ENCODE results near the gene FKBP1A. TPM values are rescaled to one million over a fixed set of nuclear protein-coding genes. Genes with fewer than 3 reads are reported as not detected.
"Not testable (repeated sequence)": the region's sequence is repeated elsewhere in the genome, so short reads cannot be mapped to it uniquely, and the experiment has no call there.

Gene FKBP1A
- total and polyA plus RNA-seq, 2 donors from 2014 or later = 220 to 260 TPM

DNA sequence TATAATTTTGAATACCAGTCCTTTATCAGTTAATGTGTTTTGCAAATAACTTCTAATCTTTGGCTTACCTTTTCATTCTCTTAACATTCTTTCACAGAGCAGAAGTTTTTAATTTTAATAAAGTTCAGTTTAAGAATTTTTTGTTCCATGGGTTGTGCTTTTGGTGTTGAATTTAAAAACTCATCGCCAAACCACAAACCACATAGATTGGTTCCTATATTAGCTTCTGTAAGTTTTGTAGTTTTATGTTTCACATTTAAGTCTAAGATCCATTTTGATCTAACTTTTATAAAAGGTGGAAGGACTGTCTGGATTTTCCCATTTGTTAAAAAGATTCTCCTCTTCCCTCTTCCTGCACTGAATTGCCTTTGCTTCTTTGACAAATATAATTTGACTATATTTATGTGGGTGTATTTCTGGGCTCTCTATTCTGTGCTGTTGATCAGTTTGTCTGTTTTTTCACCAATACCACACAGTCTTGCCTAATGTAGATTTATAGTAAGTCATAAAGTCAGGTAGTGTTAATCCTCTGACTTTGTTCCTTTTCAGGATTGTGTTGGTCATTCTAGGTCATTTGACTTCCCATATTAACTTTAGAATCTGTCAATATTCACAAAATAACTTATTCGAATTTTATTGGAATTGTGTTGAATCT, 46.4 kb downstream of the FKBP1A start:
- intact Hi-C loops (cut with DNase I) = no loop called here
- no peak for FAIRE-seq
- Histone ChIP-seq H3K36me3 (ENCODE audit: control insufficient read depth in 2 of 3, insufficient read depth in 3 of 3, low read length in 3 of 3) (no peaks in the 10 kb centered on the region), H3K27ac (ENCODE audit: low read depth in 2 of 2, low read length in 2 of 2) (no peak overlapping the region), H3K4me1 (ENCODE audit: control insufficient read depth in 2 of 3, insufficient read depth in 2 of 3, low read depth in 1 of 3, low read length in 3 of 3) (no peaks in the 10 kb centered on the region), H3K9me3 (ENCODE audit: control insufficient read depth in 2 of 3, insufficient read depth in 1 of 3, low read length in 3 of 3) (peaks cover 0 to 3% (median 0%) of the 10 kb centered on the region in 3 donors), H3K9ac (ENCODE audit: low read length in 3 of 3) (no peak overlapping the region), H3K4me3 (ENCODE audit: low read length in 3 of 3) (no peak overlapping the region), H3K27me3 (ENCODE audit: control insufficient read depth, insufficient read depth, low read length) (no peaks in the 10 kb centered on the region)
- no peak for DNase-seq
- no peak for TF ChIP-seq CTCF (IDR thresholded peaks at IDR 0.05; ENCODE audit: borderline replicate concordance, extremely low read depth, insufficient read depth)

DNA sequence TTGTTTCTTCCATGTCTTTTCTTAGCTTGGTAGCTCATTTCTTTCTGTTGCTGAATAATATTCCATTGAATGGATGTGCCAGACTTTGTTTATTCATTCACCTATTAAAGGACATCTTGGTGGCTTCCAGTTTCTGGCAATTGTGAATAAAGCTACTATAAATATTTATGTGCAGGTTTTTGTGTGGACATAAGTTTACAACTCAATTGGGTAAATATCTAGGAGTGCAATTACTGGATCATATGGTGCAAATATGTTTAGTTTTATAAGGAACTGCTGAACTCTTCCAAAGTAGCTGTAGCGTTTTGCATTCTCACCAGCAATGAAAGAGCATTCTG, 47.1 kb downstream of the FKBP1A start:
- Histone ChIP-seq H3K9me3 (ENCODE audit: control insufficient read depth in 2 of 3, insufficient read depth in 1 of 3, low read length in 3 of 3) (peaks cover 0 to 3% (median 0%) of the 10 kb centered on the region in 3 donors), H3K27me3 (ENCODE audit: control insufficient read depth, insufficient read depth, low read length) (no peaks in the 10 kb centered on the region), H3K36me3 (ENCODE audit: control insufficient read depth in 2 of 3, insufficient read depth in 3 of 3, low read length in 3 of 3) (no peaks in the 10 kb centered on the region), H3K9ac (ENCODE audit: low read length in 3 of 3) (no peak overlapping the region), H3K27ac (ENCODE audit: low read depth in 2 of 2, low read length in 2 of 2) (no peak overlapping the region), H3K4me1 (ENCODE audit: control insufficient read depth in 2 of 3, insufficient read depth in 2 of 3, low read depth in 1 of 3, low read length in 3 of 3) (no peaks in the 10 kb centered on the region), H3K4me3 (ENCODE audit: low read length in 3 of 3) (no peak overlapping the region)
- TF ChIP-seq CTCF (IDR thresholded peaks at IDR 0.05; ENCODE audit: borderline replicate concordance, extremely low read depth, insufficient read depth) = no peak
- intact Hi-C loops (cut with DNase I) = no loop called here
- FAIRE-seq (no peak), DNase-seq (no peak)

DNA sequence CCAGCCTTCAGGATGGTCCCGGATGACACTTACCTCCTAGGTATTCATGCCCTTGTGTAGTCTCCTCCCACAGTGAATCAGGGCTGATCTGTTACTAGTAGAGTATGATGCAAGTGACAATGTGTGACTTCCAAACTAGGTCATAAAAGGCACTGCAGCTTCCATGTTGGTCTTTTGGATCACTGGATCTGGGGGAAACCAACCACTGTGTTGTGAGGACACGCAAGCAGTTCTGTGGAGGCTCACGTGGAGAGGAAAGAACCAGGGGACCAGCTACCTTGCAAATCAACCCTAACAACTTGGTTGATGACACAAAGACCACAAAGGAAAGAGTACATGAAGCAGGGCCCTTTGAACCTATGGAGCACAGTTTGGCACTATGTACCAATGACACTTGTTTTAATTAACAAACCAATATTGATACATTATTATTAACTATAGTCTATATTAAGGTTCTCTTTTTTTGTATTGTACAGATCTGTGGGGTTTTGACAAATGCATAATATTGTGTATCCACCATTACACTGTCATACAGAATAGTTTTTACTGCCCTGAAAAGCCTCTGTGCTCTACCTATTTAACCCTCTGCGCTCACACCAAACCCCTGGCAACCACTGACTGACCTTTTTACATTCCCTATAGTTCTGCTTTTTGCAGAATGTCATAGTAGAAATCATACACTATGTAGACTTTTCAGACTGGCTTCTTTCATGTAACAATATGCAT, 47.7 kb downstream of the FKBP1A start:
- Histone ChIP-seq H3K4me1 (ENCODE audit: control insufficient read depth in 2 of 3, insufficient read depth in 2 of 3, low read depth in 1 of 3, low read length in 3 of 3) (no peaks in the 10 kb centered on the region), H3K9me3 (ENCODE audit: control insufficient read depth in 2 of 3, insufficient read depth in 1 of 3, low read length in 3 of 3) (peaks cover 0 to 3% (median 0%) of the 10 kb centered on the region in 3 donors), H3K27ac (ENCODE audit: low read depth in 2 of 2, low read length in 2 of 2) (no peak overlapping the region), H3K4me3 (ENCODE audit: low read length in 3 of 3) (no peak overlapping the region), H3K36me3 (ENCODE audit: control insufficient read depth in 2 of 3, insufficient read depth in 3 of 3, low read length in 3 of 3) (no peaks in the 10 kb centered on the region), H3K27me3 (ENCODE audit: control insufficient read depth, insufficient read depth, low read length) (no peaks in the 10 kb centered on the region), H3K9ac (ENCODE audit: low read length in 3 of 3) (no peak overlapping the region)
- FAIRE-seq (no peak), DNase-seq (no peak)
- intact Hi-C loops (cut with DNase I) = no loop called here
- no peak for TF ChIP-seq CTCF (IDR thresholded peaks at IDR 0.05; ENCODE audit: borderline replicate concordance, extremely low read depth, insufficient read depth)

GRCh38 chr20:1343446-1344124, 49.3 kb downstream of the FKBP1A start:
- H3K9ac ChIP-seq (ENCODE audit: low read length in 3 of 3); intact Hi-C loops (cut with DNase I); FAIRE-seq; H3K4me3 ChIP-seq (ENCODE audit: low read length in 3 of 3); H3K36me3 ChIP-seq (ENCODE audit: control insufficient read depth in 2 of 3, insufficient read depth in 3 of 3, low read length in 3 of 3); H3K4me1 ChIP-seq (ENCODE audit: control insufficient read depth in 2 of 3, insufficient read depth in 2 of 3, low read depth in 1 of 3, low read length in 3 of 3); H3K9me3 ChIP-seq (ENCODE audit: control insufficient read depth in 2 of 3, insufficient read depth in 1 of 3, low read length in 3 of 3); H3K27me3 ChIP-seq (ENCODE audit: control insufficient read depth, insufficient read depth, low read length); DNase-seq; H3K27ac ChIP-seq (ENCODE audit: low read depth in 2 of 2, low read length in 2 of 2): not testable (repeated sequence)

All from kidney (tissue), 14 donors.